Measurements from ENCODE around the gene GAB2. TPM values are rescaled to one million over a fixed set of nuclear protein-coding genes. Genes with fewer than 3 reads are reported as not detected.

Gene GAB2
- total and polyA plus RNA-seq, 10 of the 15 experiments (the other 5 are each of a cell fraction or from before 2014, with no cell fraction given), result 0.69 to 12.6 (median 3.8) TPM

- ChIA-PET POLR2A (interaction anchor here (0.6 to 1.0 kb wide), 2 partner anchors 11 to 27 kb away, joined by 3 read pairs; no protein-coding TSS in a partner anchor), RAD21 (ENCODE audit: unreplicated experiment) (interaction anchor here (1.0 kb wide), 1 partner anchor 54 kb away, joined by 3 read pairs; no protein-coding TSS in a partner anchor), CTCF (interaction anchor here (0.6 to 1.6 kb wide), 3 partner anchors 97 to 223 kb away, joined by 3 to 4 read pairs (median 3); no protein-coding TSS in a partner anchor), SMC1A (ENCODE audit: uncharacterized antibody, unreplicated experiment) (interaction anchor here (1.0 to 3.3 kb wide), 4 partner anchors 10 to 33 kb away, joined by 3 to 8 read pairs (median 4); no protein-coding TSS in a partner anchor)
- BruUV-seq (replicated peaks), result no TSS peak
- H4K20me1 ChIP-seq (ENCODE audit: control insufficient read depth, insufficient read depth), result no peaks in the 10 kb centered on the region
- in situ Hi-C loops (cut with MboI), result no loop called here
- TF ChIP-seq HDGF (IDR thresholded peaks at IDR 0.05) (no peak), IKZF1 (conservative IDR thresholded peaks at IDR 0.05) (no peak), SIN3A (IDR thresholded peaks at IDR 0.05; ENCODE audit: low read depth, low read length) (no peak), ZNF384 (IDR thresholded peaks at IDR 0.05; ENCODE audit: borderline replicate concordance, low read depth, low read length) (no peak), SP1 (IDR thresholded peaks at IDR 0.05; ENCODE audit: low read depth, low read length) (no peak), PAX8 (IDR thresholded peaks at IDR 0.05) (no peak), DPF2 (IDR thresholded peaks at IDR 0.05) (no peak), PML (IDR thresholded peaks at IDR 0.05; ENCODE audit: low read length) (no peak), KAT2A (conservative IDR thresholded peaks at IDR 0.05; ENCODE audit: control insufficient read depth, low read depth, low read length) (no peak), RFX5 (IDR thresholded peaks at IDR 0.05; ENCODE audit: low read depth, low read length) (no peak), MEF2A (IDR thresholded peaks at IDR 0.05; ENCODE audit: insufficient read depth, low read depth, low read length) (no peak)
- intact Hi-C loops (cut with micrococcal nuclease; ENCODE audit: unreplicated experiment), result no loop called here
- no peak overlapping the region for H3K4me2 ChIP-seq (ENCODE audit: control insufficient read depth, insufficient read depth)
- ATAC-seq, result no peak
- no peak overlapping the region for H3K9ac ChIP-seq (ENCODE audit: control insufficient read depth, insufficient read depth, low read length)
- WGBS (ENCODE audit: insufficient coverage, insufficient replicate concordance, low lambda C conversion rate, missing lambda C conversion rate), result 98% methylated on average over 5 of the region's 5 CpGs
- peaks cover 4% of the 10 kb centered on the region; the same call in 1 of the 2 replicates for H3K4me1 ChIP-seq (ENCODE audit: control insufficient read depth, insufficient read depth, low read length)
- no peak for DNase-seq (ENCODE audit: low read depth, low spot score)
- no peak overlapping the region for H3K4me3 ChIP-seq
- no peaks in the 10 kb centered on the region for H3K9me3 ChIP-seq (replicated peaks; ENCODE audit: control insufficient read depth, insufficient read depth, low read length)
- no peaks in the 10 kb centered on the region for H3K79me2 ChIP-seq (ENCODE audit: control insufficient read depth, insufficient read depth, low read length)
- FAIRE-seq, result no peak
- no peak overlapping the region for H2AFZ ChIP-seq (ENCODE audit: control insufficient read depth, low read depth, low read length)
- H3K36me3 ChIP-seq (ENCODE audit: control insufficient read depth in 2 of 2, insufficient read depth in 2 of 2, low read length in 1 of 2), result no peaks in the 10 kb centered on the region
- no peak overlapping the region for H3K27ac ChIP-seq (ENCODE audit: control insufficient read depth, insufficient read depth)
- no peaks in the 10 kb centered on the region for H3K27me3 ChIP-seq (replicated peaks in 1 of 2; ENCODE audit: control insufficient read depth in 2 of 2, insufficient read depth in 2 of 2, low read length in 1 of 2)
These were observed 33.9 kb upstream of the GAB2 start for GRCh38 chr11:78451371-78452150.
